GM21825 (cell line): ENCODE measurements around the gene WNT16.
A peak's percentile ranks its signal among the peaks of the same experiment; 100 is the strongest.
"Not testable (repeated sequence)": the region's sequence is repeated elsewhere in the genome, so short reads cannot be mapped to it uniquely, and the experiment has no call there.

Experiments used
- ATAC-seq: cut with Tn5 transposase; IDR thresholded peaks from one replicate; pipeline ENCODE4 v1.9.1; 2021; ENCODE audit warnings: mild to moderate bottlenecking, moderate library complexity; ENCODE audit not compliant: unreplicated experiment

The WNT16 gene

GRCh38 chr7:121305109-121305508 is 23.7 kb upstream of the WNT16 start:
- no peak for ATAC-seq

- ATAC-seq, result no peak
Observed at GRCh38 chr7:121306565-121306964, 22.2 kb upstream of the WNT16 start.

GRCh38 chr7:121307021-121307574 is 21.7 kb upstream of the WNT16 start:
- no peak for ATAC-seq

GRCh38 chr7:121313220-121313792 is 15.5 kb upstream of the WNT16 start:
- ATAC-seq, result no peak

GRCh38 chr7:121313793-121314676 is 14.8 kb upstream of the WNT16 start:
- peak; percentile 92 for ATAC-seq

GRCh38 chr7:121315170-121315569 is 13.6 kb upstream of the WNT16 start:
- ATAC-seq, result not testable (repeated sequence)

GRCh38 chr7:121322460-121322859 is 6.3 kb upstream of the WNT16 start:
- ATAC-seq, result no peak

- no peak for ATAC-seq
Observed at GRCh38 chr7:121323515-121324302, 5.1 kb upstream of the WNT16 start.

- no peak for ATAC-seq
Observed at GRCh38 chr7:121327671-121328070, 1.1 kb upstream of the WNT16 start.

GRCh38 chr7:121329191-121330052 is 622 bp downstream of the WNT16 start:
- ATAC-seq, result peak; percentile 74

GRCh38 chr7:121330053-121330833 is 1.4 kb downstream of the WNT16 start:
- peak; percentile 16 for ATAC-seq

- ATAC-seq, result no peak
Observed at GRCh38 chr7:121331048-121331447, 2.2 kb downstream of the WNT16 start.

- no peak for ATAC-seq
Observed at GRCh38 chr7:121331574-121331973, 2.8 kb downstream of the WNT16 start.

GRCh38 chr7:121334376-121334775 is 5.6 kb downstream of the WNT16 start:
- no peak for ATAC-seq

- ATAC-seq, result no peak
Observed at GRCh38 chr7:121334875-121335648, 6.3 kb downstream of the WNT16 start.

GRCh38 chr7:121336579-121336978 is 7.8 kb downstream of the WNT16 start:
- ATAC-seq, result no peak

- ATAC-seq, result no peak
Observed at GRCh38 chr7:121337398-121337797, 8.6 kb downstream of the WNT16 start.

GRCh38 chr7:121339082-121339481 is 10.3 kb downstream of the WNT16 start:
- no peak for ATAC-seq

GRCh38 chr7:121341933-121342332 is 13.1 kb downstream of the WNT16 start:
- ATAC-seq, result no peak
